ENCODE results near the gene CAPZB.

CAPZB gene

DNA sequence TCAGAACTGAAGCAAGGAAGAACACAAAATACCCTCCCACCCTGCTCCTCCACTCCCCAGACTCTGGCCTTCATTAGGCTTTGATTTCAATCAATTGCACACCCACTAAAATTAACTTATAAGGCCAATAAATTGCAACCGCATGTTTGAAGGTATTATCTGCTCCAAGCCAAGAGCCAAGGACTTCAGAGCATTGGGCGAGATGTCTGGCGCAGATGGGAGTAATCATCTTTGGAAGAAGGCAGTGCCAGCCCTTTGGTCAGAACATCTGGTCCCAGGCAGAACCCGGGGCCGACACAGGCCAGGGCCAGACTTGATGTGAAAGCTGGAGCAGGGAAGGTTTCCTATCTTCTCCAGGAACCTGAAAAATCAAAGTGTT, 113.2 kb downstream of the CAPZB start:
- H3K4me1 ChIP-seq (ENCODE audit: control insufficient read depth, insufficient read depth, low read length, poor library complexity, severe bottlenecking): peaks cover 6% of the 10 kb centered on the region
- no peak overlapping the region for H3K27ac ChIP-seq (ENCODE audit: low read depth, low read length, severe bottlenecking)
- no peaks in the 10 kb centered on the region for H3K9me3 ChIP-seq (ENCODE audit: control insufficient read depth, low read length)
- peaks cover 78% of the 10 kb centered on the region for H3K36me3 ChIP-seq (ENCODE audit: control insufficient read depth, insufficient read depth, low read length)
- 91 to 97% methylated on average over 5 of the region's 5 CpGs for WGBS, 2 experiments (ENCODE audit: insufficient coverage in 2 of 2)
- H3K4me3 ChIP-seq (ENCODE audit: extremely low read depth, insufficient read depth, low read length, poor library complexity, severe bottlenecking): no peak overlapping the region

- no peak overlapping the region for H3K4me3 ChIP-seq (ENCODE audit: extremely low read depth, insufficient read depth, low read length, poor library complexity, severe bottlenecking)
- H3K9me3 ChIP-seq (ENCODE audit: control insufficient read depth, low read length): no peaks in the 10 kb centered on the region
- peaks cover 71% of the 10 kb centered on the region for H3K36me3 ChIP-seq (ENCODE audit: control insufficient read depth, insufficient read depth, low read length)
- WGBS, 2 experiments (ENCODE audit: insufficient coverage in 2 of 2): 95 to 97% methylated on average over 17 to 20 of the region's 23 CpGs
- peaks cover 6% of the 10 kb centered on the region for H3K4me1 ChIP-seq (ENCODE audit: control insufficient read depth, insufficient read depth, low read length, poor library complexity, severe bottlenecking)
- H3K27ac ChIP-seq (ENCODE audit: low read depth, low read length, severe bottlenecking): no peak overlapping the region
Measured at GRCh38 chr1:19371226-19372135, 113.9 kb downstream of the CAPZB start.

- peaks cover 63% of the 10 kb centered on the region for H3K36me3 ChIP-seq (ENCODE audit: control insufficient read depth, insufficient read depth, low read length)
- 94 to 96% methylated on average over 11 to 13 of the region's 13 CpGs for WGBS, 2 experiments (ENCODE audit: insufficient coverage in 2 of 2)
- H3K4me3 ChIP-seq (ENCODE audit: extremely low read depth, insufficient read depth, low read length, poor library complexity, severe bottlenecking): no peak overlapping the region
- H3K4me1 ChIP-seq (ENCODE audit: control insufficient read depth, insufficient read depth, low read length, poor library complexity, severe bottlenecking): peaks cover 6% of the 10 kb centered on the region
- no peaks in the 10 kb centered on the region for H3K9me3 ChIP-seq (ENCODE audit: control insufficient read depth, low read length)
- no peak overlapping the region for H3K27ac ChIP-seq (ENCODE audit: low read depth, low read length, severe bottlenecking)
Measured at GRCh38 chr1:19370453-19371170, 114.7 kb downstream of the CAPZB start.

DNA sequence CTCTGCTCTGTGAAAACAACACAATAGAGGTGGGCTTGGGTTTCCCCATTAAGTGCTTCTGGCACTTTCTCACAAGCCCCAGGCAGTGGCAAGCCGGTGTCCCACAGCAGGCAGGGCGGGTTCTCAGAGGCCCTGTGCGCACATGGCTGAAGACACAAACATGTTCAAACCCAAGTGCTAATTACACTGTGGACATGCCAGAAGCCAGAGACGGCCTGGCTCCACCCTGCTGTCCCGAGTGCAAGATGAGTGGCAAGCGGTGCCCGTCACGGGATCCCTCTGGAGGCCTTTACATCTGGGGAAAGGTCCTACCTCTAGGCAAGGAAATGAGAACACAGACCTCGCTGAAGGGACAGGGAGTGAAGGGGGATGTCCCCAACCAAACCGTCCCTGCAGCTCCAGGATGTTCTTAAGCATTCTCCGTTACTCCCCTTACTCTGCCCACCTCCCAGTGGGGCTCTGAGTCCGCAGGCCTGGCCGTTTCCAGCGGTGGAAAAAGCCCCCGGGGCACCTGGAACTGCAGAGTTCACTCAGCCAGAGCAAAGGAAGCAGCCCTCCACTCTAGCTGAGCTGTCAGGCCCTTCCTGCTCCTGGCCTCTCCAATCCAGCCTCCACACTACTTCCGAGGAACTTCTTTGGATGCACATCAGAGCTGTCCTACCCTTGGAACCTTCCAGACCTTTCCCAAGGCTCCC, 115.8 kb downstream of the CAPZB start:
- Histone ChIP-seq H3K9me3 (ENCODE audit: control insufficient read depth, low read length) (no peaks in the 10 kb centered on the region), H3K4me3 (ENCODE audit: extremely low read depth, insufficient read depth, low read length, poor library complexity, severe bottlenecking) (no peak overlapping the region), H3K4me1 (ENCODE audit: control insufficient read depth, insufficient read depth, low read length, poor library complexity, severe bottlenecking) (peaks cover 6% of the 10 kb centered on the region), H3K27ac (ENCODE audit: low read depth, low read length, severe bottlenecking) (no peak overlapping the region), H3K36me3 (ENCODE audit: control insufficient read depth, insufficient read depth, low read length) (peaks cover 59% of the 10 kb centered on the region)
- 88 to 98% methylated on average over 7 to 15 of the region's 16 CpGs for WGBS, 2 experiments (ENCODE audit: insufficient coverage in 2 of 2)

DNA sequence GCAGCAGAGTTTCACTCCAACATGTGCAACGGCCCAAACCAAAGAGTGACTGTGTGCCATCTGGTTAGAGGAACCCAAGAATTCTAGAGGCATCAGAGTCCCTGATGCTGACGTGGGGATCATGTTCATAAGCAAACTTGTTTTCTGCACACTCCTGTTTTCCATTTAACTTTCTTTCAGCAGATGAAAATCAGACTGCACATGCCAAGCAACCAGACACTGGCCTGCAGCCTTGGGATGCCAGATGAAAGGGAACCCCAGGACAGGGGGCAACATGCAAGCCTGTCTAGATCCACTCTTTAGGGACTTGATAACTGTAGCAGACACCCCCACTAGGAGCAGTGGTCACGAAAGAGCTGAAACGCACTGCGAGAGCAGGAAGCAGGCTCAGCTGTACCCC, 116.4 kb downstream of the CAPZB start:
- H3K4me3 ChIP-seq (ENCODE audit: extremely low read depth, insufficient read depth, low read length, poor library complexity, severe bottlenecking): no peak overlapping the region
- peaks cover 6% of the 10 kb centered on the region for H3K4me1 ChIP-seq (ENCODE audit: control insufficient read depth, insufficient read depth, low read length, poor library complexity, severe bottlenecking)
- 96 to 98% methylated on average over 5 of the region's 5 CpGs for WGBS, 2 experiments (ENCODE audit: insufficient coverage in 2 of 2)
- peaks cover 53% of the 10 kb centered on the region for H3K36me3 ChIP-seq (ENCODE audit: control insufficient read depth, insufficient read depth, low read length)
- no peak overlapping the region for H3K27ac ChIP-seq (ENCODE audit: low read depth, low read length, severe bottlenecking)
- no peaks in the 10 kb centered on the region for H3K9me3 ChIP-seq (ENCODE audit: control insufficient read depth, low read length)

- Histone ChIP-seq H3K36me3 (ENCODE audit: control insufficient read depth, insufficient read depth, low read length) (peaks cover 47% of the 10 kb centered on the region), H3K4me1 (ENCODE audit: control insufficient read depth, insufficient read depth, low read length, poor library complexity, severe bottlenecking) (peaks cover 6% of the 10 kb centered on the region)
- 96 to 98% methylated on average over 3 to 5 of the region's 5 CpGs for WGBS, 2 experiments (ENCODE audit: insufficient coverage in 2 of 2)
Measured at GRCh38 chr1:19368050-19368449, 117.3 kb downstream of the CAPZB start.

DNA sequence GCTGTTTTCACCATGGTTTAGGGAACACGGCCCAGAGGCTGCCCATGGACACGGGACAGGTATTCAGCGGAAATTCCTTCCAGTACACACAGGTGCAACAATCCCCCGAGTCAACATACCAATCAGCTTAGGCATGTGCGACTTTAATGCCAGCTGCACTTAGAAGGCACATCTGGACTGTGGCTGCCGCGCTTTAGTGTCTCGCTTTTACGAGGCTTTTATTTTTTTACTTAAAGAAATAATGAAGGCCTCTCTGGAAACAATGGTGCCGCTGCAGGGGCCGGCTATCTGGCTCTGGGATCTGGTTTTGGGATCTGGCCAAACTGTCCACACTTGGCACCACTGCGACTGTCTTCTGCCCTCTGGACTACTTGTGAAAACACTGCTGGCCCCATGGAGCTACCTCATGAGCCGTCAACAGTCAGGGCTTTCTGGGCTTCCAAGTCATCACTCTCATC, 117.7 kb downstream of the CAPZB start:
- WGBS, 2 experiments (ENCODE audit: insufficient coverage in 2 of 2): 96 to 99% methylated on average over 11 of the region's 13 CpGs
- no peak overlapping the region for H3K4me3 ChIP-seq (ENCODE audit: extremely low read depth, insufficient read depth, low read length, poor library complexity, severe bottlenecking)
- peaks cover 47% of the 10 kb centered on the region for H3K36me3 ChIP-seq (ENCODE audit: control insufficient read depth, insufficient read depth, low read length)
- H3K9me3 ChIP-seq (ENCODE audit: control insufficient read depth, low read length): no peaks in the 10 kb centered on the region
- peaks cover 6% of the 10 kb centered on the region for H3K4me1 ChIP-seq (ENCODE audit: control insufficient read depth, insufficient read depth, low read length, poor library complexity, severe bottlenecking)
- no peak overlapping the region for H3K27ac ChIP-seq (ENCODE audit: low read depth, low read length, severe bottlenecking)

More at GRCh38 chr1:19368050-19368449, 117.3 kb downstream of the CAPZB start:
- Histone ChIP-seq H3K27ac (ENCODE audit: low read depth, low read length, severe bottlenecking) (no peak overlapping the region), H3K9me3 (ENCODE audit: control insufficient read depth, low read length) (no peaks in the 10 kb centered on the region), H3K4me3 (ENCODE audit: extremely low read depth, insufficient read depth, low read length, poor library complexity, severe bottlenecking) (no peak overlapping the region)

DNA sequence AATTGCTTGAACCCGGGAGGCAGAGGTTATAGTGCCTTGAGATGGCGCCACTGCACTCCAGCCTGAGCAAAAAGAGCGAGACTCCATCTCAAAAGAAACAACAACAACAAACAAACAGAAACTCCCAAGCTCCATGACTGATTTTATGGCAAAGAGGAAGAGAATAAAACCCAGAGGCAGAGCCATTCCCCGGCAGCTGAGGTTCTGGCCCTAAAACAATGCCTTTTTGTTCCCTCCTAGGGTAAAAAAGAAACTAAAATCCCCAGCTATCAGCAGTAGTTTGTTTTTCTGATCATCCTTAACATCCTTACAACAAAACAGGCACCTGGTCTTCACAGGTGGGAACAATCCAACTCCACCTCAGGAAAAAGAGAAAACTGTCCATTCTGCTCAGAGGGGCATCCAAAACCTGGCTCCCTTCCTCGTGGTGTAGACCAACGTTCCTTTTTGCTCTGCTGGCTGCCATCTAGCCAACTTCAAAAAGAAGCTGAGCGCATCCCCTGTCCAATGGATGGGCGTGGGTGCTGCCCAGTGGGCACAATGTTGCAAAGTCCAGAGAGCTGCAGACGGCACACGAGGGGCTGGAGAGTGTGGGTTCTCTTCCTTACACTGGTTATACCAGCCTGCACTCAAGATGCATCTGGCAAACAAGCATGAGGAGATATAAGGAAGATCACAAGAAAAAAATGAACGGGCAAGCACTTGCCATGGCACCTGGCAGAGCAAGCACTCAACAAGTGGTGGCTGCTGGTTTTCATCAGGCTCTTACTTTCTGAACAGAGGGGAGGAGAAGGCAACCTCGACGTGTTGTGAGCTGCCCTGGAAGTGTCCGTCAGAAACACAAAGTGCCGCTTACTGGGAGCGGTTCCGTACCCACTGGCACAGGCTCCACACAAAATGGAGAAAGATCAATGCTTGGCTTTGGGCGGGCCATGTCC, 118.5 kb downstream of the CAPZB start:
- 96 to 99% methylated on average over 13 to 17 of the region's 18 CpGs for WGBS, 2 experiments (ENCODE audit: insufficient coverage in 2 of 2)
- Histone ChIP-seq H3K36me3 (ENCODE audit: control insufficient read depth, insufficient read depth, low read length) (peaks cover 41% of the 10 kb centered on the region), H3K27ac (ENCODE audit: low read depth, low read length, severe bottlenecking) (no peak overlapping the region), H3K9me3 (ENCODE audit: control insufficient read depth, low read length) (no peaks in the 10 kb centered on the region), H3K4me3 (ENCODE audit: extremely low read depth, insufficient read depth, low read length, poor library complexity, severe bottlenecking) (no peak overlapping the region), H3K4me1 (ENCODE audit: control insufficient read depth, insufficient read depth, low read length, poor library complexity, severe bottlenecking) (peaks cover 6% of the 10 kb centered on the region)

- Histone ChIP-seq H3K27ac (ENCODE audit: low read depth, low read length, severe bottlenecking) (no peak overlapping the region), H3K4me1 (ENCODE audit: control insufficient read depth, insufficient read depth, low read length, poor library complexity, severe bottlenecking) (peaks cover 6% of the 10 kb centered on the region), H3K4me3 (ENCODE audit: extremely low read depth, insufficient read depth, low read length, poor library complexity, severe bottlenecking) (no peak overlapping the region), H3K9me3 (ENCODE audit: control insufficient read depth, low read length) (no peaks in the 10 kb centered on the region), H3K36me3 (ENCODE audit: control insufficient read depth, insufficient read depth, low read length) (peaks cover 29% of the 10 kb centered on the region)
- 87 to 94% methylated on average over 7 to 8 of the region's 10 CpGs for WGBS, 2 experiments (ENCODE audit: insufficient coverage in 2 of 2)
Measured at GRCh38 chr1:19365721-19366120, 119.6 kb downstream of the CAPZB start.

Data from mesodermal cell (in vitro differentiated cells).